ENCODE results near the gene SPACA6. TPM values are rescaled to one million over a fixed set of nuclear protein-coding genes. Genes with fewer than 3 reads are reported as not detected.

SPACA6 gene
- total and polyA plus RNA-seq, 10 of the 15 experiments (the other 5 are each of a cell fraction or from before 2014, with no cell fraction given) = 0.31 to 6.5 (median 1.7) TPM

DNA sequence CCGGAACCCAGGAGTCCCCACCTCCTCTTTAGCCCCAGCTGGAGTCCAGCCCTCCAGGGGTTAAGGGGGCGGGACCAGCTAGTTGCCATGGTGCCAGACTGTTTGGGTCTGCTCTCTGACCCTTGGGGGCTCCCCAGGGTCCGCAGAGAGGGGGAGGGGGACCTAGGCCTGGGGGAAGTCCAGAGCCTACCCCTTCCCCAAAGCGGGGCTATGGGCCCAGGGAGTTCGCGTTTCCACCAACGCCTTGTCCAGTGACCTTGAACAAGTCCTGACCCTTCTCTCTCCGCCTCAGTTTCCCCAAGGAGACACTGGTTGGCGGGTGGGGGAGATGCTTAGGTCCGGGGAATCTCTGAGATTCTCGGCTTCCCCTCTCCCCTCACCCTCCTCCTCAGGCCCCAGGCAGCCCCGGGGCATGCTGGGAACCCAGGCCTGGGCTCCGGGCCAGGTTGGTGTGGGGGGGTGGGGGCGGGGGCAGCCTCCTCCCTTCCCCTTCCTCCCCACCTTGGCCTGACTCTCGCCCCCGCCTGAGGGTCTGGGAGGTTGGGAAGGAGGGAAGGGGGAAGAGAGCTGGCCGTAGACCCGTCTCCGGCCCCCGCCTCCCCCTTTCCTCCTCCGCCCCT is 2.6 kb upstream of the SPACA6 start (continued):
- no peak for TF ChIP-seq SREBF1 (IDR thresholded peaks at IDR 0.05; ENCODE audit: low read length)
- TF ChIP-seq CHD1 (IDR thresholded peaks at IDR 0.05; ENCODE audit: low read depth, low read length) = no peak
- TF ChIP-seq, protein P1, sequence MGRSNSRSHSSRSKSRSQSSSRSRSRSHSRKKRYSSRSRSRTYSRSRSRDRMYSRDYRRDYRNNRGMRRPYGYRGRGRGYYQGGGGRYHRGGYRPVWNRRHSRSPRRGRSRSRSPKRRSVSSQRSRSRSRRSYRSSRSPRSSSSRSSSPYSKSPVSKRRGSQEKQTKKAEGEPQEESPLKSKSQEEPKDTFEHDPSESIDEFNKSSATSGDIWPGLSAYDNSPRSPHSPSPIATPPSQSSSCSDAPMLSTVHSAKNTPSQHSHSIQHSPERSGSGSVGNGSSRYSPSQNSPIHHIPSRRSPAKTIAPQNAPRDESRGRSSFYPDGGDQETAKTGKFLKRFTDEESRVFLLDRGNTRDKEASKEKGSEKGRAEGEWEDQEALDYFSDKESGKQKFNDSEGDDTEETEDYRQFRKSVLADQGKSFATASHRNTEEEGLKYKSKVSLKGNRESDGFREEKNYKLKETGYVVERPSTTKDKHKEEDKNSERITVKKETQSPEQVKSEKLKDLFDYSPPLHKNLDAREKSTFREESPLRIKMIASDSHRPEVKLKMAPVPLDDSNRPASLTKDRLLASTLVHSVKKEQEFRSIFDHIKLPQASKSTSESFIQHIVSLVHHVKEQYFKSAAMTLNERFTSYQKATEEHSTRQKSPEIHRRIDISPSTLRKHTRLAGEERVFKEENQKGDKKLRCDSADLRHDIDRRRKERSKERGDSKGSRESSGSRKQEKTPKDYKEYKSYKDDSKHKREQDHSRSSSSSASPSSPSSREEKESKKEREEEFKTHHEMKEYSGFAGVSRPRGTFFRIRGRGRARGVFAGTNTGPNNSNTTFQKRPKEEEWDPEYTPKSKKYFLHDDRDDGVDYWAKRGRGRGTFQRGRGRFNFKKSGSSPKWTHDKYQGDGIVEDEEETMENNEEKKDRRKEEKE (IDR thresholded peaks at IDR 0.05) = no peak
- no peak for TF ChIP-seq BCL11A (IDR thresholded peaks at IDR 0.05; ENCODE audit: low read depth, low read length)
- no peak for TF ChIP-seq HCFC1 (IDR thresholded peaks at IDR 0.05; ENCODE audit: low read length)
- peak; percentile 32; the same call in 1 of the 2 replicates for TF ChIP-seq LARP7 (IDR thresholded peaks at IDR 0.05)
- TF ChIP-seq SMAD1 (IDR thresholded peaks at IDR 0.05; ENCODE audit: low read depth, partially characterized antibody) = no peak
- peak; percentile 56 for TF ChIP-seq MEF2B (IDR thresholded peaks at IDR 0.05; ENCODE audit: partially characterized antibody, poor library complexity, severe bottlenecking)
- TF ChIP-seq SMARCA5 (IDR thresholded peaks at IDR 0.05) = 0 out of 2 replicates have a peak, but pooled peaks have one; percentile 58
- TF ChIP-seq SUZ12 (IDR thresholded peaks at IDR 0.05; ENCODE audit: unreplicated experiment) = no peak
- 0 out of 2 replicates have a peak, but pooled peaks have one; percentile 61 for TF ChIP-seq GATAD2B (conservative IDR thresholded peaks at IDR 0.05; ENCODE audit: low read depth)
- TF ChIP-seq ZNF274 (IDR thresholded peaks at IDR 0.05; ENCODE audit: insufficient read depth, insufficient read length) = no peak
- TF ChIP-seq MXI1 (IDR thresholded peaks at IDR 0.05; ENCODE audit: low read depth, low read length) = no peak
- no peak for TF ChIP-seq JUND (IDR thresholded peaks at IDR 0.05; ENCODE audit: low read depth, low read length)
- TF ChIP-seq STAT3 (IDR thresholded peaks at IDR 0.05; ENCODE audit: low read depth, low read length) = no peak
- TF ChIP-seq ETV6 (conservative IDR thresholded peaks at IDR 0.05 in 1 of 2, IDR thresholded peaks at IDR 0.05 in 1 of 2; ENCODE audit: borderline replicate concordance in 1 of 2, low read depth in 1 of 2) = no peak
- TF ChIP-seq, protein P2, sequence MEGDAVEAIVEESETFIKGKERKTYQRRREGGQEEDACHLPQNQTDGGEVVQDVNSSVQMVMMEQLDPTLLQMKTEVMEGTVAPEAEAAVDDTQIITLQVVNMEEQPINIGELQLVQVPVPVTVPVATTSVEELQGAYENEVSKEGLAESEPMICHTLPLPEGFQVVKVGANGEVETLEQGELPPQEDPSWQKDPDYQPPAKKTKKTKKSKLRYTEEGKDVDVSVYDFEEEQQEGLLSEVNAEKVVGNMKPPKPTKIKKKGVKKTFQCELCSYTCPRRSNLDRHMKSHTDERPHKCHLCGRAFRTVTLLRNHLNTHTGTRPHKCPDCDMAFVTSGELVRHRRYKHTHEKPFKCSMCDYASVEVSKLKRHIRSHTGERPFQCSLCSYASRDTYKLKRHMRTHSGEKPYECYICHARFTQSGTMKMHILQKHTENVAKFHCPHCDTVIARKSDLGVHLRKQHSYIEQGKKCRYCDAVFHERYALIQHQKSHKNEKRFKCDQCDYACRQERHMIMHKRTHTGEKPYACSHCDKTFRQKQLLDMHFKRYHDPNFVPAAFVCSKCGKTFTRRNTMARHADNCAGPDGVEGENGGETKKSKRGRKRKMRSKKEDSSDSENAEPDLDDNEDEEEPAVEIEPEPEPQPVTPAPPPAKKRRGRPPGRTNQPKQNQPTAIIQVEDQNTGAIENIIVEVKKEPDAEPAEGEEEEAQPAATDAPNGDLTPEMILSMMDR (IDR thresholded peaks at IDR 0.05 in 2 of 3, conservative IDR thresholded peaks at IDR 0.05 in 1 of 3; ENCODE audit: control insufficient read depth in 2 of 3, extremely low read depth in 1 of 3, insufficient read depth in 1 of 3, low read depth in 3 of 3, low read length in 3 of 3) = no peak
- TF ChIP-seq CHD2 (IDR thresholded peaks at IDR 0.05; ENCODE audit: borderline replicate concordance, low read depth, low read length) = no peak
- no peak for TF ChIP-seq IKZF2 (IDR thresholded peaks at IDR 0.05)
- TF ChIP-seq EZH2 (IDR thresholded peaks at IDR 0.05; ENCODE audit: borderline replicate concordance, control insufficient read depth, low read depth, low read length) = no peak
- TF ChIP-seq SUPT20H (IDR thresholded peaks at IDR 0.05; ENCODE audit: borderline replicate concordance, control insufficient read depth, low read depth, low read length) = no peak
- TF ChIP-seq, protein P3, sequence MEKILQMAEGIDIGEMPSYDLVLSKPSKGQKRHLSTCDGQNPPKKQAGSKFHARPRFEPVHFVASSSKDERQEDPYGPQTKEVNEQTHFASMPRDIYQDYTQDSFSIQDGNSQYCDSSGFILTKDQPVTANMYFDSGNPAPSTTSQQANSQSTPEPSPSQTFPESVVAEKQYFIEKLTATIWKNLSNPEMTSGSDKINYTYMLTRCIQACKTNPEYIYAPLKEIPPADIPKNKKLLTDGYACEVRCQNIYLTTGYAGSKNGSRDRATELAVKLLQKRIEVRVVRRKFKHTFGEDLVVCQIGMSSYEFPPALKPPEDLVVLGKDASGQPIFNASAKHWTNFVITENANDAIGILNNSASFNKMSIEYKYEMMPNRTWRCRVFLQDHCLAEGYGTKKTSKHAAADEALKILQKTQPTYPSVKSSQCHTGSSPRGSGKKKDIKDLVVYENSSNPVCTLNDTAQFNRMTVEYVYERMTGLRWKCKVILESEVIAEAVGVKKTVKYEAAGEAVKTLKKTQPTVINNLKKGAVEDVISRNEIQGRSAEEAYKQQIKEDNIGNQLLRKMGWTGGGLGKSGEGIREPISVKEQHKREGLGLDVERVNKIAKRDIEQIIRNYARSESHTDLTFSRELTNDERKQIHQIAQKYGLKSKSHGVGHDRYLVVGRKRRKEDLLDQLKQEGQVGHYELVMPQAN (conservative IDR thresholded peaks at IDR 0.05) = 0 out of 2 replicates have a peak, but pooled peaks have one; percentile 35

Measured in GM12878 (cell line).